A673 (cell line): ENCODE results near the gene GAS6. TPM values are rescaled to one million over a fixed set of nuclear protein-coding genes. Genes with fewer than 3 reads are reported as not detected.

Experiments used
- BruUV-seq: library from RNA; stranded (reverse); fragments of 400-500 nt; replicated peaks from 2 replicates; lab custom pipeline; 2021; lab: Mats Ljungman, UMichigan
- CTCF ChIA-PET: fragments of 300-600 bp; sonication (Branson Sonifier 250); formaldehyde crosslinking; loops from one replicate; lab custom pipeline; 2022; ENCODE audit warnings: antibody characterized with exemption; lab: Charles Lee
- POLR2A ChIA-PET: fragments of 300-600 bp; sonication (Branson Sonifier 250); formaldehyde crosslinking; loops from one replicate; lab custom pipeline; 2022; ENCODE audit warnings: antibody characterized with exemption; ENCODE audit not compliant: low non-redundant PET; lab: Charles Lee
- DNase-seq: peaks from one replicate; pipeline ENCODE4 v3.0.0-alpha.2; 2015; ENCODE audit warnings: low spot score
- H3K27ac ChIP-seq: fragments of 200-600 bp; sonication (generic); 2 replicates; pipeline ENCODE4 v1.5.1; 2016; ENCODE audit warnings: mixed run types, low read depth, mild to moderate bottlenecking, mixed read lengths, antibody characterized with exemption, low read length; ENCODE audit not compliant: poor library complexity, severe bottlenecking
- H3K27me3 ChIP-seq: fragments of 200-600 bp; sonication (generic); replicated peaks from 2 replicates; pipeline ENCODE4 v1.6.1; 2017; ENCODE audit warnings: mixed run types, low read depth, mild to moderate bottlenecking, mixed read lengths, antibody characterized with exemption, low read length; ENCODE audit not compliant: insufficient read depth, poor library complexity
- H3K36me3 ChIP-seq: fragments of 200-600 bp; sonication (generic); 2 replicates; pipeline ENCODE4 v1.6.1; 2016; ENCODE audit warnings: mixed run types, mild to moderate bottlenecking, mixed read lengths, antibody characterized with exemption, low read length; ENCODE audit not compliant: insufficient read depth, poor library complexity, severe bottlenecking
- H3K4me1 ChIP-seq: fragments of 200-600 bp; sonication (generic); 2 replicates; pipeline ENCODE4 v1.6.1; 2017; ENCODE audit warnings: mixed run types, mild to moderate bottlenecking, mixed read lengths, antibody characterized with exemption, low read length; ENCODE audit not compliant: insufficient read depth, poor library complexity, severe bottlenecking
- H3K4me3 ChIP-seq: fragments of 200-600 bp; sonication (generic); 2 replicates; pipeline ENCODE4 v1.5.1; 2016; ENCODE audit warnings: low read depth, mixed run types, mild to moderate bottlenecking, mixed read lengths, low read length; ENCODE audit not compliant: poor library complexity, severe bottlenecking
- H3K9me3 ChIP-seq: fragments of 200-600 bp; sonication (generic); 2 replicates; pipeline ENCODE4 v1.6.1; 2016; ENCODE audit warnings: mixed run types, low read depth, mild to moderate bottlenecking, mixed read lengths, antibody characterized with exemption, low read length; ENCODE audit not compliant: poor library complexity, severe bottlenecking
- EZH2 ChIP-seq: fragments of 200-600 bp; sonication (generic); IDR thresholded peaks from 2 replicates; pipeline ENCODE4 v1.6.1; 2017; ENCODE audit warnings: borderline replicate concordance, low read depth, mild to moderate bottlenecking, mixed read lengths, antibody characterized with exemption, low read length; ENCODE audit not compliant: poor library complexity, severe bottlenecking
- intact Hi-C: fragments of 100-400 bp; cut with micrococcal nuclease; formaldehyde crosslinking; loops from one replicate; pipeline ENCODE4 v1.10.0; 2022; ENCODE audit not compliant: unreplicated experiment
- total RNA-seq: library from RNA; stranded (reverse); gene quantifications from 2 replicates; pipeline ENCODE4 v1.2.3, GENCODE V29; 2021
- TF ChIP-seq, protein P1 (sequence below): fragments of 300-800, 200-600 bp; sonication (generic); conservative IDR thresholded peaks from 2 replicates; pipeline ENCODE4 v1.5.1; 2017; ENCODE audit warnings: low read depth, mild to moderate bottlenecking, antibody characterized with exemption, low read length, moderate library complexity, mixed read lengths

The GAS6 gene
- total RNA-seq, 1 experiment from 2014 or later = 0.67 TPM

DNA sequence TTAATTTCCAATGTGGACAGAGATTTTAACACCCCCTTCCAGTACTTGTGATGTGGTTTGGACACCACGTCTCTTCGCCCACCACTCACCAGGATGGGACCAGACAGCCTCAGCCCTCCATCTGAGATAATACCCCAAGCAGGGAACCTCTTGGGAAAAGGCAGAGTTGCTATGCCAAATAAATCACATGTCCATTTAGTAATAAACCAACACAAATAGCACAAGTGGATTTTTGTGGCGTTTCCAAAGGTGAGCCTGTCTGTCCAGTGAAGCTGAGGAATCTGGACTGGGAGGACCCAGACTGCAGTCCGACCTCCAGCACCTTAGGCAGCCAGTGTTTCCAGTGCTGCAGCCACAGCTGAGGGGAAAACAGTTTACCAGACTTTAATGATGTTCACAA lies 34.1 kb upstream of the GAS6 start:
- Histone ChIP-seq H3K36me3 (no peaks in the 10 kb centered on the region), H3K4me1 (no peaks in the 10 kb centered on the region), H3K4me3 (no peak overlapping the region), H3K27me3 (peaks cover 40% of the 10 kb centered on the region), H3K9me3 (no peaks in the 10 kb centered on the region), H3K27ac (no peak overlapping the region)
- no TSS peak for BruUV-seq
- no peak for DNase-seq
- CTCF ChIA-PET = no interaction called here
- intact Hi-C loops = no loop called here
- no peak for TF ChIP-seq EZH2
- TF ChIP-seq, protein P1, sequence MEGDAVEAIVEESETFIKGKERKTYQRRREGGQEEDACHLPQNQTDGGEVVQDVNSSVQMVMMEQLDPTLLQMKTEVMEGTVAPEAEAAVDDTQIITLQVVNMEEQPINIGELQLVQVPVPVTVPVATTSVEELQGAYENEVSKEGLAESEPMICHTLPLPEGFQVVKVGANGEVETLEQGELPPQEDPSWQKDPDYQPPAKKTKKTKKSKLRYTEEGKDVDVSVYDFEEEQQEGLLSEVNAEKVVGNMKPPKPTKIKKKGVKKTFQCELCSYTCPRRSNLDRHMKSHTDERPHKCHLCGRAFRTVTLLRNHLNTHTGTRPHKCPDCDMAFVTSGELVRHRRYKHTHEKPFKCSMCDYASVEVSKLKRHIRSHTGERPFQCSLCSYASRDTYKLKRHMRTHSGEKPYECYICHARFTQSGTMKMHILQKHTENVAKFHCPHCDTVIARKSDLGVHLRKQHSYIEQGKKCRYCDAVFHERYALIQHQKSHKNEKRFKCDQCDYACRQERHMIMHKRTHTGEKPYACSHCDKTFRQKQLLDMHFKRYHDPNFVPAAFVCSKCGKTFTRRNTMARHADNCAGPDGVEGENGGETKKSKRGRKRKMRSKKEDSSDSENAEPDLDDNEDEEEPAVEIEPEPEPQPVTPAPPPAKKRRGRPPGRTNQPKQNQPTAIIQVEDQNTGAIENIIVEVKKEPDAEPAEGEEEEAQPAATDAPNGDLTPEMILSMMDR = no peak
- POLR2A ChIA-PET = no interaction called here

- CTCF ChIA-PET = no interaction called here
- DNase-seq = no peak
- intact Hi-C loops = no loop called here
Measured at GRCh38 chr13:113897161-113897560, 33.3 kb upstream of the GAS6 start.

GRCh38 chr13:113895436-113895835 lies 31.6 kb upstream of the GAS6 start:
- Histone ChIP-seq H3K4me3 (no peak overlapping the region), H3K27me3 (peaks cover 50% of the 10 kb centered on the region), H3K9me3 (no peaks in the 10 kb centered on the region), H3K4me1 (no peaks in the 10 kb centered on the region), H3K36me3 (no peaks in the 10 kb centered on the region), H3K27ac (no peak overlapping the region)
- CTCF ChIA-PET = no interaction called here
- no peak for DNase-seq
- no TSS peak for BruUV-seq
- POLR2A ChIA-PET = no interaction called here
- TF ChIP-seq, protein P1 = no peak
- TF ChIP-seq EZH2 = no peak
- intact Hi-C loops = no loop called here

More at GRCh38 chr13:113897161-113897560, 33.3 kb upstream of the GAS6 start:
- H3K36me3 ChIP-seq = no peaks in the 10 kb centered on the region
- POLR2A ChIA-PET = no interaction called here
- TF ChIP-seq EZH2 = no peak
- TF ChIP-seq, protein P1 = no peak
- H3K4me1 ChIP-seq = no peaks in the 10 kb centered on the region
- peaks cover 48% of the 10 kb centered on the region for H3K27me3 ChIP-seq
- H3K4me3 ChIP-seq = no peak overlapping the region
- H3K9me3 ChIP-seq = no peaks in the 10 kb centered on the region
- BruUV-seq = no TSS peak
- no peak overlapping the region for H3K27ac ChIP-seq
